H7 (cell line): ENCODE data around the gene YIPF2. TPM values are rescaled to one million over a fixed set of nuclear protein-coding genes. Genes with fewer than 3 reads are reported as not detected.

ENCODE experiments used
- DNase-seq: peaks from one replicate; pipeline ENCODE4 v3.0.0; 2012
- H3K27me3 ChIP-seq: 2 replicates; pipeline ENCODE4 v1.6.0; 2011; ENCODE audit warnings: mild to moderate bottlenecking, low read length; ENCODE audit not compliant: control insufficient read depth, insufficient read depth
- H3K36me3 ChIP-seq: replicated peaks from 2 replicates; pipeline ENCODE4 v1.5.1; 2011; ENCODE audit warnings: low read length; ENCODE audit not compliant: control insufficient read depth, insufficient read depth
- H3K4me3 ChIP-seq: 2 replicates; pipeline ENCODE4 v1.5.1; 2011; ENCODE audit warnings: low read depth, mild to moderate bottlenecking, control low read depth, low read length, moderate library complexity; ENCODE audit not compliant: insufficient read depth
- total RNA-seq: library from RNA; depleted of rRNA; stranded (reverse); fragments of >200 nt; shearing (Covaris generic); gene quantifications from 2 replicates; pipeline ENCODE4 v1.2.3, GENCODE V29; 2014; rRNA removed

The YIPF2 gene
- 81.1 and 90.3 TPM in 2 replicates for total RNA-seq

- no peaks in the 10 kb centered on the region for H3K27me3 ChIP-seq
- DNase-seq = peak; percentile 99
- H3K4me3 ChIP-seq = peak within 1 kb of the TSS; percentile 95
- peaks cover 11% of the 10 kb centered on the region for H3K36me3 ChIP-seq
These were observed at the start of gene YIPF2, which contains the start of gene TIMM29 for GRCh38 chr19:10928563-10929401. YIPF2 (minus strand) TSS chr19:10928639; CDS start chr19:10928410, 229 bp downstream. TIMM29 (plus strand) TSS chr19:10928811; CDS start chr19:10928823, 12 bp downstream.

DNA sequence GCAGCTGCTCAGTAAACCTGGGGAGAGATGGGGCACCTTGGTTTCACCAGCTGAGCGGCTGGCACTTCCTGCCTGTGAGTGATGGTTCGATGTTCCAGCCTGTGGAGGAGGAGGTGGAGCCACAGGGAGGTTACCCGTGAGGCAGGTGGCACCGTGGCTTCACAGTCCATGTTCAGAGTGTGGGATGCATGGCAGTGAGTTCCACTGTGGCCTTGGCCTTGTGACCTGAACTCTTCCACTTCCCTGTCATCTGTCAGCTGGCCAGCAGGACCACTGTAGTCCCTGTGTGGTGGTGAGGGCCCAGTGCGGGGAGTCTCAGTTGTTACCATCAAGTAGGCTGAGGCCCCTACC lies 49.3 kb upstream of the YIPF2 start:
- no peaks in the 10 kb centered on the region for H3K27me3 ChIP-seq
- DNase-seq = no peak
- H3K36me3 ChIP-seq = peaks cover 1% of the 10 kb centered on the region; the same call in 1 of the 2 replicates
- H3K4me3 ChIP-seq = no peak overlapping the region

DNA sequence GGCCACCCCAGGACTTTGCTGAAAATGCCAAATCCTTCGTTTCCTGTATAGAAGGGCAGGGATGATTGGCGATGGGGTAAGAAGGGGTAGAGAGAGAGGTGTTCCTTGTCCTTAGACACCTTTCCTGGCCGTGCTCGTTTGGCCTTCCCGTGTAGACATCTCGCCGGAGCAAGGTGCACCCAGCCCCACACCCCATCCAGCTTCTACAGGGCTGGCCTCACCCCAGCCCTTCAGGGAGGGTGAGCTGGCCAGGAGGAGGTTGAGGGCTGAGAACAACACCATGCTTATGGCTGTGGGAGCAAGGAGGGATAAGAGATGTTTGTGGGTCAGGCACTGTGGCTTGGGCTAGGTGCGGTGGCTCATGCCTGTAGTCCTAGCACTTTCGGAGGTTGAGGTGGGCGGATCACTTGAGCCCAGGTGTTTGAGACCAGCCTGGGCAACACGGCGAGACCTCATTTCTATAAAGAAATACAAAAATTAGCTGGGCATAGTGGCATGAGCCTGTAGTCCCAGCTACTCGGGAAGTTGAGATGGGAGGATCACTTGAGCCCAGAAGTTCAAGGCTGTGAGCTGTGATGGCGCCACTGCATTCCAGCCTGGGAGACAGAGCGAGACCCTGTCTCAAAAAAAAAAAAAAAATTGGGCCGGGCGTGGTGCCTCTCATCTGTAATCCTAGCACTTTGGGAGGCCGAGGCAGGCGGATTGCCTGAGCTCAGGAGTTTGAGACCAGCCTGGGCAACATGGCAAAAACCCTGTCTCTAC lies 47.9 kb upstream of the YIPF2 start:
- no peak for DNase-seq
- Histone ChIP-seq H3K4me3 (no peak overlapping the region), H3K36me3 (peaks cover 1% of the 10 kb centered on the region; the same call in 1 of the 2 replicates), H3K27me3 (no peaks in the 10 kb centered on the region)

DNA sequence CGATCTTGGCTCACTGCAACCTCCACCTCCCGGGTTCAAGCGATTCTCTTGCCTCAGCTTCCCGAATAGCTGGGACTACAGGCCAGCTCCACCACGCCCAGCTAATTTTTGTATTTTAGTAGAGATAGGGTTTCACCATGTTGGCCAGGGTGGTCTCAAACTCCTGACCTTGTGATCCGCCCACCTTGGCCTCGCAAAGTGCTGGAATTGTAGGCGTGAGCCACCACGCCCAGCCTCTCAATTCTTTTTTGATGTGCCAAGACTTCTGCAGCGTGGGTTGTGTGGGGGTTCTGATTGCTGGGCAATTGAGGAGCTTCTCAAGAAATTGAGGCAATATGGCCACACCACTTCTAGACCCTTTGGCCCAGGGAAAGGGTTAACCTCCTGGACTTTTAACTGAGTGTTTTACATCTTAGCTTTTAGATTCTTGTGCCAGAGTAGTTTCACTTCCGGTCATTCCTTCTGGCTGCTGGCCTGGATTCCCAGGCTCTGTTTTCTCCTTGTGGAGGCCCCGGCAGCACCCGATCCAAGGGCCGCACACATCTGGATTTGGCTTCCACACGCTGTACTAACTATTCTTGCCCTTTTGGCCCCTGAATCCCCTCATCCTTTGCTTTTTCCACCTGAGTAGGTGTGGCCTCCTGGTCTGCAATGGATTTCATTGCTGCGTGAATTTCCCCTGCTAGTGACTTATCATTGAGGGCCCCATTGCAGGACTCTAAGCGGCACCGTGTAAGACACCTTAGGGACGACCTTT lies 47.1 kb upstream of the YIPF2 start:
- no peaks in the 10 kb centered on the region for H3K27me3 ChIP-seq
- no peak overlapping the region for H3K4me3 ChIP-seq
- H3K36me3 ChIP-seq = peaks cover 1% of the 10 kb centered on the region; the same call in 1 of the 2 replicates
- DNase-seq = no peak

GRCh38 chr19:10971107-10971726 lies 42.8 kb upstream of the YIPF2 start:
- Histone ChIP-seq H3K4me3 (no peak overlapping the region), H3K36me3 (no peaks in the 10 kb centered on the region), H3K27me3 (no peaks in the 10 kb centered on the region)
- DNase-seq = no peak

- Histone ChIP-seq H3K27me3 (no peaks in the 10 kb centered on the region), H3K4me3 (no peak overlapping the region), H3K36me3 (no peaks in the 10 kb centered on the region)
- no peak for DNase-seq
These were observed 40.2 kb upstream of the YIPF2 start for GRCh38 chr19:10968527-10969135.

- no peak for DNase-seq
- Histone ChIP-seq H3K27me3 (no peaks in the 10 kb centered on the region), H3K36me3 (no peaks in the 10 kb centered on the region), H3K4me3 (no peak overlapping the region)
These were observed 38.4 kb upstream of the YIPF2 start for GRCh38 chr19:10966809-10967208.

DNA sequence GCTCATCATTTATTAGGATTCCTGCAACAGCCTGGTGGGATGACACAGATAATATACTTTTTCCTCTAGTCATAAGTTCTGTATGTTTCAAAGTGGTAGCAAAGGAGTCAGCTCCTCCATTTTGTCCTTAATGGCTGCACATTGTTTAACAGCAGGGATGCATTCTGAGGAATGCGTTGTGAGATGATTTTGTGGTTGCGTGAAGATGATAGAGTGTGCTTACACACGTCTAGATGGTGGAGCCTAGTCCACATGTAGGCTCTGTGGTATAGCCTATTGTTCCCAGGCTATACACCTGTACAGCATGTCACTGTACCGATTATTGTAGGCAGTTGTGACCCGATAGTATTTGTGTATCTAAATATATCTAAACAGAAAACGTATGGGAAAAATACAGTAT lies 37.0 kb upstream of the YIPF2 start:
- Histone ChIP-seq H3K36me3 (no peaks in the 10 kb centered on the region), H3K4me3 (no peak overlapping the region)

GRCh38 chr19:10964903-10965302 lies 36.5 kb upstream of the YIPF2 start:
- peak; percentile 18 for DNase-seq
- no peaks in the 10 kb centered on the region for H3K36me3 ChIP-seq
- no peak overlapping the region for H3K4me3 ChIP-seq
- H3K27me3 ChIP-seq = no peaks in the 10 kb centered on the region

More for the DNA sequence above, 37.0 kb upstream of the YIPF2 start:
- no peaks in the 10 kb centered on the region for H3K27me3 ChIP-seq
- peak; percentile 8 for DNase-seq

- no peaks in the 10 kb centered on the region for H3K27me3 ChIP-seq
- no peak for DNase-seq
- H3K36me3 ChIP-seq = no peaks in the 10 kb centered on the region
- H3K4me3 ChIP-seq = no peak overlapping the region
These were observed 35.4 kb upstream of the YIPF2 start for GRCh38 chr19:10963865-10964264.

- H3K27me3 ChIP-seq = no peaks in the 10 kb centered on the region
- H3K36me3 ChIP-seq = no peaks in the 10 kb centered on the region
- no peak overlapping the region for H3K4me3 ChIP-seq
- DNase-seq = no peak
These were observed 34.4 kb upstream of the YIPF2 start for GRCh38 chr19:10962863-10963262.

GRCh38 chr19:10961073-10961860 lies 32.8 kb upstream of the YIPF2 start:
- Histone ChIP-seq H3K4me3 (peak overlapping the region; percentile 88), H3K36me3 (no peaks in the 10 kb centered on the region), H3K27me3 (no peaks in the 10 kb centered on the region)
- DNase-seq = peak; percentile 95
